H9 (cell line): Measurements from ENCODE around the gene TSPAN33. TPM values are rescaled to one million over a fixed set of nuclear protein-coding genes. Genes with fewer than 3 reads are reported as not detected.

Experiments used
- DNase-seq: peaks from one replicate; pipeline ENCODE4 v3.0.0-alpha.2; 2017
- H2AFZ ChIP-seq: one replicate; pipeline ENCODE4 v1.6.1; 2013; ENCODE audit warnings: mild to moderate bottlenecking, low read length, control low read depth, moderate library complexity
- H2AK5ac ChIP-seq: 2 replicates; pipeline ENCODE4 v1.6.1; 2013; ENCODE audit warnings: low read length, control low read depth, mixed read lengths; ENCODE audit not compliant: insufficient read length
- H2BK120ac ChIP-seq: one replicate; pipeline ENCODE4 v1.6.1; 2013; ENCODE audit warnings: low read depth, mild to moderate bottlenecking, low read length, control low read depth, inconsistent platforms; ENCODE audit not compliant: poor library complexity, severe bottlenecking
- H2BK12ac ChIP-seq: 2 replicates; pipeline ENCODE4 v1.6.1; 2013; ENCODE audit warnings: low read length, control low read depth, mixed read lengths, low read depth; ENCODE audit not compliant: insufficient read length
- H2BK15ac ChIP-seq: 2 replicates; pipeline ENCODE4 v1.6.1; 2013; ENCODE audit warnings: low read depth, low read length, control low read depth
- H2BK20ac ChIP-seq: one replicate; pipeline ENCODE4 v1.6.1; 2013; ENCODE audit warnings: low read depth, mild to moderate bottlenecking, low read length, control low read depth, inconsistent platforms; ENCODE audit not compliant: poor library complexity, severe bottlenecking
- H2BK5ac ChIP-seq: 2 replicates; pipeline ENCODE4 v1.6.1; 2013; ENCODE audit warnings: low read length, control low read depth, mixed read lengths; ENCODE audit not compliant: insufficient read length
- H3K14ac ChIP-seq: 2 replicates; pipeline ENCODE4 v1.6.1; 2013; ENCODE audit warnings: low read length, control low read depth; ENCODE audit not compliant: insufficient read depth
- H3K18ac ChIP-seq: 2 replicates; pipeline ENCODE4 v1.6.1; 2013; ENCODE audit warnings: low read depth, mild to moderate bottlenecking, mixed read lengths, low read length, control low read depth; ENCODE audit not compliant: insufficient read length
- H3K23ac ChIP-seq: 2 replicates; pipeline ENCODE4 v1.6.1; 2013; ENCODE audit warnings: low read length, control low read depth, mixed read lengths, low read depth; ENCODE audit not compliant: insufficient read length
- H3K23me2 ChIP-seq: 2 replicates; pipeline ENCODE4 v1.6.1; 2013; ENCODE audit warnings: low read depth, mild to moderate bottlenecking, mixed read lengths, low read length, control low read depth; ENCODE audit not compliant: insufficient read length, poor library complexity, severe bottlenecking
- H3K27ac ChIP-seq: 2 replicates; pipeline ENCODE4 v1.5.1; 2013; ENCODE audit warnings: low read length, control low read depth, mixed read lengths, low read depth; ENCODE audit not compliant: insufficient read length
- H3K27me3 ChIP-seq: 2 replicates; pipeline ENCODE4 v1.6.1; 2013; ENCODE audit warnings: low read length, control low read depth, inconsistent platforms; ENCODE audit not compliant: insufficient read depth
- H3K4ac ChIP-seq: 2 replicates; pipeline ENCODE4 v1.6.1; 2013; ENCODE audit warnings: low read depth, mild to moderate bottlenecking, control low read depth, inconsistent platforms, low read length, moderate library complexity
- H3K4me1 ChIP-seq: 2 replicates; pipeline ENCODE4 v1.6.1; 2013; ENCODE audit warnings: low read length, control low read depth, inconsistent platforms; ENCODE audit not compliant: insufficient read depth
- H3K4me2 ChIP-seq: 2 replicates; pipeline ENCODE4 v1.6.1; 2013; ENCODE audit warnings: low read length, control low read depth, mixed read lengths; ENCODE audit not compliant: insufficient read length, insufficient read depth
- H3K56ac ChIP-seq: 2 replicates; pipeline ENCODE4 v1.6.1; 2013; ENCODE audit warnings: low read depth, mild to moderate bottlenecking, mixed read lengths, low read length, control low read depth; ENCODE audit not compliant: insufficient read length
- H3K79me1 ChIP-seq: 2 replicates; pipeline ENCODE4 v1.6.1; 2013; ENCODE audit warnings: low read depth, mild to moderate bottlenecking, moderate library complexity, low read length, control low read depth, inconsistent platforms; ENCODE audit not compliant: insufficient read depth, poor library complexity, severe bottlenecking
- H3K79me2 ChIP-seq: 2 replicates; pipeline ENCODE4 v1.6.1; 2013; ENCODE audit warnings: low read length, control low read depth, inconsistent platforms; ENCODE audit not compliant: insufficient read depth
- H3K9ac ChIP-seq: 2 replicates; pipeline ENCODE4 v1.6.1; 2013; ENCODE audit warnings: low read length, control low read depth, mixed read lengths; ENCODE audit not compliant: insufficient read length; ENCODE audit errors: extremely low read depth
- H3K9me3 ChIP-seq: one replicate; pipeline ENCODE4 v1.6.1; 2013; ENCODE audit warnings: low read depth, low read length, inconsistent platforms; ENCODE audit not compliant: control insufficient read depth
- H3T11ph ChIP-seq: one replicate; pipeline ENCODE4 v1.6.1; 2013; ENCODE audit warnings: mild to moderate bottlenecking, low read length, control low read depth, inconsistent platforms
- H4K20me1 ChIP-seq: one replicate; pipeline ENCODE4 v1.6.1; 2013; ENCODE audit not compliant: control insufficient read depth, insufficient read length, insufficient read depth
- H4K5ac ChIP-seq: 2 replicates; pipeline ENCODE4 v1.6.1; 2013; ENCODE audit warnings: low read depth, mild to moderate bottlenecking, mixed read lengths, low read length, control low read depth; ENCODE audit not compliant: insufficient read length
- H4K8ac ChIP-seq: replicated peaks from 2 replicates; pipeline ENCODE4 v1.6.1; 2013; ENCODE audit warnings: low read length, control low read depth, mixed read lengths, low read depth; ENCODE audit not compliant: insufficient read length
- H4K91ac ChIP-seq: 2 replicates; pipeline ENCODE4 v1.6.1; 2013; ENCODE audit warnings: low read depth, mild to moderate bottlenecking, moderate library complexity, mixed read lengths, low read length, control low read depth; ENCODE audit not compliant: insufficient read length
- H3K27ac Mint-ChIP-seq, 3 experiments: 2 replicates in 2 of 3; 3 replicates in 1 of 3; pipeline ENCODE4 v1.8.0; 2020 to 2021; ENCODE audit warnings: mixed read lengths in 3 of 3, mild to moderate bottlenecking in 1 of 3, moderate library complexity in 1 of 3
- H3K27me3 Mint-ChIP-seq: 2 replicates; pipeline ENCODE4 v1.8.0; 2021; ENCODE audit warnings: low read depth, mild to moderate bottlenecking, moderate library complexity, mixed read lengths
- H3K36me3 Mint-ChIP-seq, 3 experiments: 2 replicates in 2 of 3; 3 replicates in 1 of 3; pipeline ENCODE4 v1.8.0; 2020 to 2021; ENCODE audit warnings: low read depth in 3 of 3, mixed read lengths in 3 of 3; ENCODE audit not compliant: insufficient read depth in 1 of 3
- H3K4me1 Mint-ChIP-seq, 2 experiments: 2 replicates each; pipeline ENCODE4 v1.8.0; 2020; ENCODE audit warnings: mixed read lengths in 2 of 2
- H3K4me3 Mint-ChIP-seq, 2 experiments: 2 replicates in 1 of 2; 3 replicates in 1 of 2; pipeline ENCODE4 v1.8.0; 2020 to 2021; ENCODE audit warnings: mild to moderate bottlenecking in 2 of 2, mixed read lengths in 2 of 2, moderate library complexity in 1 of 2
- H3K9me3 Mint-ChIP-seq, 2 experiments: 2 replicates in 1 of 2; 3 replicates in 1 of 2; pipeline ENCODE4 v1.8.0; 2020; ENCODE audit warnings: mild to moderate bottlenecking in 2 of 2, mixed read lengths in 2 of 2, moderate library complexity in 1 of 2
- WGBS: extraction: QIAGEN DNeasy Blood & Tissue Kit; methylation state at CpG from one replicate; pipeline ENCODE4 v1.1.7; 2013; ENCODE audit warnings: missing lambda C conversion rate, low lambda C conversion rate, mixed read lengths; ENCODE audit not compliant: insufficient read length; ENCODE audit errors: extremely low coverage; 5-methylcytosine and 5-hydroxymethylcytosine counted together
- total RNA-seq: library from RNA; stranded (reverse); gene quantifications from 2 replicates; pipeline ENCODE4 v1.2.1, GENCODE V29; 2021
- TF ChIP-seq, protein P1 (sequence below): fragments of 200-600 bp; sonication (generic); conservative IDR thresholded peaks from 3 replicates; pipeline ENCODE4 v1.8.0; 2021; ENCODE audit warnings: antibody characterized with exemption, mild to moderate bottlenecking

The TSPAN33 gene
- total RNA-seq, 1 experiment from 2014 or later: 34.7 TPM

DNA sequence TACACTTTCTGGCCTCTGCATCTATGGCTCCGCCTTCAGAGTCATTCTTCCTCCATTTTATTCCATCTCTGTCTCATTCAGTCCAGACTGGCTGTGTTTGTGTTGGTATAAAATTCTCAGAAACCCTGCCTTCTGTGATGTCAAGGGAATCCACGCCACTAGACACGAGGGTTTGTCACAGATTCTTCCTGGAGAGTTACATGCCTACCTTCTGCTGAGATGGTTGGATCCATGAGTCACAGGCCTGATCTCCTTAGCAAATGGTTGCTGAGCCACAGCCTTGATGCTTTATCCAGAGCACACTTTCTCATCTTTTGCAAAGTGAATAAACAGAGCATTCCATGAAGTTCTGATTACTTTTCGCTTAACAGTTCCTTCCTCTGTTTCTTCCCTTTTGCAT is 35.9 kb upstream of the TSPAN33 start:
- no peak overlapping the region for H3T11ph ChIP-seq
- Mint-ChIP-seq H3K4me3 (no peak overlapping the region), H3K36me3 (no peaks in the 10 kb centered on the region; a peak in 1 of 7 replicates), H3K4me1 (peaks cover 11% of the 10 kb centered on the region in 2 experiments), H3K9me3 (peaks cover 0 to 6% of the 10 kb centered on the region in 2 experiments; a peak in 2 of 5 replicates), H3K27me3 (no peaks in the 10 kb centered on the region), H3K27ac (no peak overlapping the region)
- no peak overlapping the region for H3K4ac ChIP-seq
- no peak overlapping the region for H2BK5ac ChIP-seq
- H3K23ac ChIP-seq: no peak overlapping the region
- DNase-seq: no peak
- H3K79me1 ChIP-seq: no peaks in the 10 kb centered on the region
- H3K9me3 ChIP-seq: no peaks in the 10 kb centered on the region
- no peak overlapping the region for H4K8ac ChIP-seq
- H4K91ac ChIP-seq: no peak overlapping the region
- no peak overlapping the region for H3K9ac ChIP-seq
- no peak overlapping the region for H4K5ac ChIP-seq
- H3K4me1 ChIP-seq: peaks cover 11% of the 10 kb centered on the region
- H3K56ac ChIP-seq: no peak overlapping the region
- no peak overlapping the region for H3K14ac ChIP-seq
- no peak overlapping the region for H3K18ac ChIP-seq
- no peak overlapping the region for H2BK20ac ChIP-seq
- H3K79me2 ChIP-seq: no peaks in the 10 kb centered on the region
- TF ChIP-seq, protein P1, sequence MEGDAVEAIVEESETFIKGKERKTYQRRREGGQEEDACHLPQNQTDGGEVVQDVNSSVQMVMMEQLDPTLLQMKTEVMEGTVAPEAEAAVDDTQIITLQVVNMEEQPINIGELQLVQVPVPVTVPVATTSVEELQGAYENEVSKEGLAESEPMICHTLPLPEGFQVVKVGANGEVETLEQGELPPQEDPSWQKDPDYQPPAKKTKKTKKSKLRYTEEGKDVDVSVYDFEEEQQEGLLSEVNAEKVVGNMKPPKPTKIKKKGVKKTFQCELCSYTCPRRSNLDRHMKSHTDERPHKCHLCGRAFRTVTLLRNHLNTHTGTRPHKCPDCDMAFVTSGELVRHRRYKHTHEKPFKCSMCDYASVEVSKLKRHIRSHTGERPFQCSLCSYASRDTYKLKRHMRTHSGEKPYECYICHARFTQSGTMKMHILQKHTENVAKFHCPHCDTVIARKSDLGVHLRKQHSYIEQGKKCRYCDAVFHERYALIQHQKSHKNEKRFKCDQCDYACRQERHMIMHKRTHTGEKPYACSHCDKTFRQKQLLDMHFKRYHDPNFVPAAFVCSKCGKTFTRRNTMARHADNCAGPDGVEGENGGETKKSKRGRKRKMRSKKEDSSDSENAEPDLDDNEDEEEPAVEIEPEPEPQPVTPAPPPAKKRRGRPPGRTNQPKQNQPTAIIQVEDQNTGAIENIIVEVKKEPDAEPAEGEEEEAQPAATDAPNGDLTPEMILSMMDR: no peak
- H2AFZ ChIP-seq: no peak overlapping the region
- H2BK15ac ChIP-seq: no peak overlapping the region
- WGBS: no CpG with 5 or more reads among the region's 4 CpGs
- no peaks in the 10 kb centered on the region for H3K23me2 ChIP-seq
- H2AK5ac ChIP-seq: no peak overlapping the region
- no peak overlapping the region for H3K4me2 ChIP-seq
- H4K20me1 ChIP-seq: no peaks in the 10 kb centered on the region
- no peak overlapping the region for H2BK120ac ChIP-seq
- no peak overlapping the region for H2BK12ac ChIP-seq
- H3K27me3 ChIP-seq: no peaks in the 10 kb centered on the region
- no peak overlapping the region for H3K27ac ChIP-seq
